ENCODE results near the gene AKAP8L.

The AKAP8L gene

DNA sequence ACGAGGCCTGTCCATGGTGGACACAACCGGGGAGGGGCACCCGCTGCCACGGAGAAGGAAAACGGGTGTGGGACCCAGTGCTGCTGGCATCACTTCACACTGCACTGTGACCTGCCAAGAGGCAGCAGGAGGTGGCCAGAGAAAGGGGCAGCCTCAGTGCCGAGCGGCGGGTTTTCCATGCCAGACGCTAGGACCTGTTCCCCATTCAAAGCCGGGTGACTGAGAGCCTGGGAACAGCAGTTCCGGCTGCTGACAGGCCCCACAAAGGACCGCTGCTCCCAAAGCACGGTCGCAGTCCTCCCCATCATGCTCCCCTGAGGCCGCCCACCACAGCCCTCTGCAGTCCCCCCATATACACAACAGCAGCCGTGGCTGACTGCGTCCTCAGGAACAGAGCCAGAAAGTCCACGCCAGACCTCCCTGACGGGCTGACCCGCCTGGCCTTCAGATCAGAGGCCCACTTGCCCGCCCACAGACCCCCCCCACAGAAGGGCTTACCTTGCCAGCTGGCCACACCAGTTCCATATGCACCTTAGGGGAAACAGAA is 44.6 kb downstream of the AKAP8L start:
- Histone ChIP-seq H3K4me3 (no peak overlapping the region), H4K20me1 (peaks cover 97% of the 10 kb centered on the region), H3K4me2 (no peak overlapping the region), H3K4me1 (peaks cover 23% of the 10 kb centered on the region), H3K27ac (no peak overlapping the region), H3K27me3 (no peaks in the 10 kb centered on the region), H3K9me3 (no peaks in the 10 kb centered on the region), H3K9ac (no peak overlapping the region), H3K36me3 (peaks cover 68% of the 10 kb centered on the region)
- no peak for TF ChIP-seq Cebpa-rat (IDR thresholded peaks at IDR 0.05)

DNA sequence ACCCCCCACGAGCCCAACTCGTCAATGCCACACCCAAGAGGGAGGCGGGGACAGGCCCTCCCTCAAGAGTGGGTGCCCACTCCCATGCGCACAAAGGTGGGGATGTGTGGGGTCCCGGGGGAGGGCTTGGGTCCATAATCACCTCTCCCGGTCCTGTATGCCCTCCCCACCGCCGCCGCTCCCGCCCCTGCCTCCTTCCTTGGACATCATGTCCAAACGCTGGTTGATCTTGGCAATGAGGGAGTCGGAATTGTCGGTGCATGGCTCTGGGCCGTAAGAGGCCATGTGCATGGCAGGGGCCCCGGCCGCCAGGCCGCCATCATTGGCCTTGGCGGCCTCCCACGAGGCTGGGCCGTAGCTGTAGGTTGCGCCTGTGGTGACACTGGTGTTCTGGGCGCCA is 45.1 kb downstream of the AKAP8L start:
- Histone ChIP-seq H3K27me3 (no peaks in the 10 kb centered on the region), H3K4me2 (no peak overlapping the region), H3K9me3 (no peaks in the 10 kb centered on the region), H4K20me1 (peaks cover 98% of the 10 kb centered on the region), H3K4me1 (peaks cover 23% of the 10 kb centered on the region), H3K9ac (no peak overlapping the region), H3K4me3 (no peak overlapping the region), H3K36me3 (peaks cover 73% of the 10 kb centered on the region), H3K27ac (no peak overlapping the region)
- no peak for TF ChIP-seq Cebpa-rat (IDR thresholded peaks at IDR 0.05)

DNA sequence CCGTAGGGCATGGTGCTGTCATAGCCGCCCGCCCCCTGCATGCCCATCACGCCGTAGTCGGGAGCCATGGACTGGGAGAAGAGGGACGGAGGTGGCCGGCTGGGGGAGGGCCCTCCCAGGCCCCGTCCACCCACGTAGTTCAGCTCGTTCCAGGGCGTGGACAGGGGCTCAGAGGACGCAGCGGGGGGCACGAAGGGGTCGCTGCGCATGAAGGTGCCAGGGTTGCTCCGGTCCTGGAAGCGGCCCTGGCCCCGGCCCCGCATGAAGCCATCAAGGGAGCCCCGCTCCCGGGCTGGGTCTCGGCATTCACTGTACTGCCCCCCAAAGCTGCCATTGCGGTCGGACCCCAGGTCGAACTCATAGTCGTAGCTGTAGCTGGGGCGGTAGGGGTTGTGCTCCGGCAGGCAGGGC is 45.9 kb downstream of the AKAP8L start:
- H3K36me3 ChIP-seq: peaks cover 81% of the 10 kb centered on the region
- H4K20me1 ChIP-seq: peaks cover 98% of the 10 kb centered on the region
- no peaks in the 10 kb centered on the region for H3K27me3 ChIP-seq
- H3K27ac ChIP-seq: no peak overlapping the region
- peaks cover 22% of the 10 kb centered on the region for H3K4me1 ChIP-seq
- no peak overlapping the region for H3K9ac ChIP-seq
- TF ChIP-seq Cebpa-rat (IDR thresholded peaks at IDR 0.05): no peak
- H3K4me3 ChIP-seq: no peak overlapping the region
- no peak overlapping the region for H3K4me2 ChIP-seq
- H3K9me3 ChIP-seq: no peaks in the 10 kb centered on the region

DNA sequence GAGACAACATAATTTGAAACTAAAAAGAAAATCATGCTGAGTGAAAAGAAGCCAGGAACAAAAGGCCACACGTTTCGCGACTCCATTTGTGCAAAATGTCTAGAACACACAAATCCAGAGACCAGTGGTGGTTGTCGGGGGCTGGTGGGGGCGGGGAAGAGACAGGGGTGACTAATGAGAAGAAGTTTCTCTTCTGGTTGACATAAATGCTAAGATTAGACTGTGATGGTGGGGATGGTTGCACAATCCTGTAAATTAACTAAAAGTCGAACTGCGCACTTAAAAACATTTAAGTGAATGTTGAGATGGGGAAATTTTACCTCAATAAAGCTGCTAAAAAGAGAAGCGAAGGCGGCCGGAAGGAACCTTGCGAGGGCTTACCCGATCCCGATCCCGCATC is 46.3 kb downstream of the AKAP8L start:
- Histone ChIP-seq H3K27ac (no peak overlapping the region), H3K4me2 (no peak overlapping the region), H3K36me3 (peaks cover 85% of the 10 kb centered on the region), H4K20me1 (peaks cover 98% of the 10 kb centered on the region), H3K9me3 (no peaks in the 10 kb centered on the region), H3K4me3 (no peak overlapping the region), H3K27me3 (no peaks in the 10 kb centered on the region), H3K4me1 (peaks cover 17% of the 10 kb centered on the region), H3K9ac (no peak overlapping the region)
- TF ChIP-seq Cebpa-rat (IDR thresholded peaks at IDR 0.05): no peak

DNA sequence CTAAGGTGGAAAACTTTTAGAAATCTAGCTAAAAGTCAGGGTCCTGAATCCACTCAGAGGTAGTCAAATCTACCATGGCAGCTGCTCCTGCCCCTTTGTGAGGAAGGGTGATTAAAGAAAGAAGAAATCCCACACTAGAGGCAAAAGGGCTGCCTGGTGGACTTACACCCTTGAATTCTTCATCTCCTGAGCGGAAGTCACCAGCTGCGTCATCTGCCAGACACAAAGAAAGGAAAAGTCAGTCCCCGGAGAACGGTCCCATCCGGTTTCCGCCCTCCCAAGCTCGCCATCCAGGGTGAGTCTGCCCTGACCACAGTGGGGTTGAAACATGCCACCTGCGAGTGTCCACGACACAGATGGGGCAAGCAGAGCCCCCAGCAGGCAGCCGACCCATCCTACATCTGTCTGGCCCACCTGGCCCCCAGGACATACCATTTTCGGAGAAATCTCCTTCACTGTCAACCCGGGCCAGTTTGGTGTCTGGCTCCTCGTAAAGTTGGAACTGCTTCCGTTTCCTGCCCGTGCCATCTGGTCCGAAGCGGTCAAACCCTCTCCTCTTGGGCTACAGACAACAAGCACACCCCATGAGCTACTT is 46.9 kb downstream of the AKAP8L start:
- Histone ChIP-seq H3K4me1 (peaks cover 11% of the 10 kb centered on the region), H3K36me3 (peaks cover 91% of the 10 kb centered on the region), H3K27ac (no peak overlapping the region), H4K20me1 (peaks cover 97% of the 10 kb centered on the region), H3K9me3 (no peaks in the 10 kb centered on the region), H3K9ac (no peak overlapping the region), H3K4me3 (no peak overlapping the region), H3K27me3 (no peaks in the 10 kb centered on the region), H3K4me2 (no peak overlapping the region)
- TF ChIP-seq Cebpa-rat (IDR thresholded peaks at IDR 0.05): no peak

DNA sequence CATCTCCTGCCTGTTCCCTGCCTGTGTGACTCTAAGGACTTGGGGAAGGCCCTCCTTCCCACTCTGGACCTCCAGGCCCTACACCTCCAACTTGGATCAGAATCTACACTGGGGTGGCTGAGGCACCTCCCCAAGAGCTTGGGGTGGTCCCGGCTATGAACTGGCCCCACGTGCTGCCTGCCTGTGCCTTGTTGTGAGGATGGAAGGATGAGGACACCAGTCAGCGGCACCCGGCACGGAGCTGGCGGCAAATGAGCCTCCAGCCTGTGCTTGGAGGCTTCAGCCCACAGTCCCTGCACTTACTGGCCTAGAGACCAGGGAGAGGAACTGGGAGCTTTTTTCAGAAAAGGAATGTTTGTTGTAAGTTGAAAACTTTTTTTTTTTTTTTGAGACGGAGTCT is 47.7 kb downstream of the AKAP8L start:
- peaks cover 4% of the 10 kb centered on the region; the same call in 1 of the 2 replicates for H3K4me1 ChIP-seq
- no peak overlapping the region for H3K4me3 ChIP-seq
- H3K4me2 ChIP-seq: no peak overlapping the region
- H3K27ac ChIP-seq: no peak overlapping the region
- H3K9ac ChIP-seq: no peak overlapping the region
- H3K27me3 ChIP-seq: no peaks in the 10 kb centered on the region
- peaks cover 91% of the 10 kb centered on the region for H4K20me1 ChIP-seq
- H3K9me3 ChIP-seq: no peaks in the 10 kb centered on the region
- TF ChIP-seq Cebpa-rat (IDR thresholded peaks at IDR 0.05): no peak
- H3K36me3 ChIP-seq: peaks cover 96% of the 10 kb centered on the region

DNA sequence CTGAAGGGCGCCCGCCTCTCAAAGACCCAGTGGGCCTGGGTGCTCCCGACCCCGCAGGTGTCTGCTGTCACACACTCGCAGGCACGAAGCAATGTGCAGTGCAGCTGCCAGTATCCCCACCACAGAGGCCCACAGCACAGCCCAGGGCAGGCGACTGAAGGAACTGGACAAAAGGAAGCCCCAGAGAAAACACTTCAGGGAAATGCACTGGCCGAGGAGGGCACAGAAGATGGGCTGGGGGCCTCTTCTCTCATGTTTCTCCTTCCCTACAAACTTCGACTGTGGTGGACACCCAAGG is 49.2 kb downstream of the AKAP8L start:
- H3K4me3 ChIP-seq: no peak overlapping the region
- H3K9ac ChIP-seq: no peak overlapping the region
- peaks cover 100% of the 10 kb centered on the region for H3K36me3 ChIP-seq
- H3K9me3 ChIP-seq: peaks cover 10% of the 10 kb centered on the region
- H4K20me1 ChIP-seq: peaks cover 88% of the 10 kb centered on the region
- no peak overlapping the region for H3K27ac ChIP-seq
- no peak overlapping the region for H3K4me2 ChIP-seq
- H3K4me1 ChIP-seq: no peaks in the 10 kb centered on the region
- no peak for TF ChIP-seq Cebpa-rat (IDR thresholded peaks at IDR 0.05)
- H3K27me3 ChIP-seq: no peaks in the 10 kb centered on the region

DNA sequence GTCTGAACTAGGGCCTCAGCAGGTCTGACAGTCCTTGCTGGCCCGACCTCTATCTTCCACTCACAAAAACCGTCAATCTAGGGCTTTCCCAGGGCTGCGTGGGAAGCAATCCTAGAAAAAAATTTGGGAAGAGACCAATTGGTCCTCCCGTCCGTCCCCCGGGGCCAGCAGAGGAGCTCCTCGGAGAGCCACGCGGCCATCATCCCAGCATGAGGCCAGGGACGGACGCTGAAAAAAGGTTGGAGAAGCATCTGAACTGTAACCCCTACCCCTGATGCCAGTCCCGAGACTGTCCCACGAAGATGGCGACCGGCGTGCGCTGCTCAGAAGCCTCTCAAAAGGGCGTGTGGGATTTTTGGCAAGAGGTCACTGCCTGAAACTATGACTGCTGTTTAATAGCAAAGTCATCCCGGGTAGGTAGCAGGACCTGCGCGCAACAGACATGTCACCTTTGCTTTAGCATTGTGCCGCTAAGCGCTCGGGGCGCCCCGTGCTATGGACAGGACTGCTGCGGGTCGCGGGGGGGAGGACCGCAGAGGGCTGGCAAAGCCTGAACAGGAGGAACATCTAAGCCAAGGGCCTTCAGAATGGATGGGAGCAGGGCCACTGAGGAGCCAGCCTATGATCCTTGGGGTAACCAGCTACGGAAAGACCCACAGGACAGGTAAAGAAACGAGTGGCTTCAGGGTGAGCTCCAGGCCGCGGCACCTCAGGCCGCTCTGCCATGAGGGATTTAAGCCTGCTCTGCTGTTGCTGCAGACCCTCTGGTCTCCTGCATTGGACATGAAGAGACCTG is 49.8 kb downstream of the AKAP8L start:
- no peak overlapping the region for H3K4me3 ChIP-seq

DNA sequence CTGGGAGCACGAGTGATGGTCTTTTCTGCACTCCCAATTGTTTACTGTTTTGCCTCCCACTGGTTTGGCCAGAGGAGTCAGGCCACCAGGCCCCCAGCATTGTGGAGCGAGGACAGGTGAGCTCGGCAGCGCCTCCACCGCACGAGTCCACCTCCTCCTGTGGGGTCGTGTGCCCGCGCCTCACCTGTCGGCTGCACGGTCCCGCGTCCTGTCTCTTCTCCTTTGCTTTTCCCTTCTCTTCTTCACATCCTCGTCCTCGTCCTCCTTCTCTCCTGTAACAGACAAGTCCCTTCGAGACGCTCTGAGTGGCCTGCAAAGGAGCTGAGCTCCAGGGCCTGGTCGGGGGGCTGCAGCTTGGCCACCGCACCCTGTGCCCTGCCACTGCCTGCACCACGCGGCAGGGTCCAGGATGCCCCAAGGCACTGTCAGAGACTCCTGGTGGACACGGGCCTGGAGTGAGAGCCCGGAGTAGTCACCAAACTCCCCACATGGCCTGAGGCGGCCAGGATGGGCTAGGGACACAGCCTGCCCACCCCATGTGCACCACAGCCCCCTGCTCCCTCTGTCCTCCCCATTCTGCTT is 50.6 kb downstream of the AKAP8L start:
- H3K36me3 ChIP-seq: peaks cover 98% of the 10 kb centered on the region
- no peak for TF ChIP-seq Cebpa-rat (IDR thresholded peaks at IDR 0.05)
- H3K4me3 ChIP-seq: no peak overlapping the region
- no peaks in the 10 kb centered on the region for H3K4me1 ChIP-seq
- H3K9me3 ChIP-seq: peaks cover 16% of the 10 kb centered on the region
- H4K20me1 ChIP-seq: peaks cover 75% of the 10 kb centered on the region
- no peak overlapping the region for H3K9ac ChIP-seq
- H3K27me3 ChIP-seq: no peaks in the 10 kb centered on the region
- H3K27ac ChIP-seq: no peak overlapping the region
- no peak overlapping the region for H3K4me2 ChIP-seq

More for the DNA sequence above, 49.8 kb downstream of the AKAP8L start:
- Histone ChIP-seq H3K27me3 (no peaks in the 10 kb centered on the region), H4K20me1 (peaks cover 84% of the 10 kb centered on the region), H3K4me1 (no peaks in the 10 kb centered on the region), H3K36me3 (peaks cover 100% of the 10 kb centered on the region), H3K27ac (no peak overlapping the region), H3K9me3 (peaks cover 15% of the 10 kb centered on the region), H3K9ac (no peak overlapping the region), H3K4me2 (no peak overlapping the region)
- TF ChIP-seq Cebpa-rat (IDR thresholded peaks at IDR 0.05): no peak

DNA sequence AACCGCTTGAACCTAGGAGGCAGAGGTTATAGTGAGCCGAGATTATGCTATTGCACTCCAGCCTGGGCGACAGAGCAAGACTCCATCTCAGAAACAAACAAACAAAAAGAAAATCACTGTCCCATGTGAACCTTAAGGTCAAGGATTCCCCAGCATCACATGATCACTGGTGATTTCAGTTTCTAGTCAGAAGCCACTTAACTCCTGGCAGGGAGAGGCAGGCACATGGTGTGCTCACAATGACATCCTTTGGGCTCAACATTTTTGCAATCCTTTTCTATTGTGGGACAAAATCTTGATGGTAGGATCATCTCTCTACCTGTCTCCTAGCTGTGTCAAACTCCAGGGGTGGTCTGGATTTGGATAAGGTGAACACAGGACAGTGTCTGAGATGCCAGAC is 51.3 kb downstream of the AKAP8L start:
- TF ChIP-seq Cebpa-rat (IDR thresholded peaks at IDR 0.05): no peak
- H3K4me3 ChIP-seq: no peak overlapping the region
- H3K4me1 ChIP-seq: no peaks in the 10 kb centered on the region
- H4K20me1 ChIP-seq: peaks cover 68% of the 10 kb centered on the region
- peaks cover 96% of the 10 kb centered on the region for H3K36me3 ChIP-seq
- H3K27ac ChIP-seq: no peak overlapping the region
- H3K27me3 ChIP-seq: no peaks in the 10 kb centered on the region
- no peak overlapping the region for H3K4me2 ChIP-seq
- H3K9me3 ChIP-seq: peaks cover 16% of the 10 kb centered on the region
- H3K9ac ChIP-seq: no peak overlapping the region

Measured in BLaER1 (cell line).